H9 (cell line): Measurements from ENCODE around the gene RSPRY1. TPM values are rescaled to one million over a fixed set of nuclear protein-coding genes. Genes with fewer than 3 reads are reported as not detected.

Source experiments
- DNase-seq: peaks from one replicate; pipeline ENCODE4 v3.0.0-alpha.2; 2017
- H2AFZ ChIP-seq: one replicate; pipeline ENCODE4 v1.6.1; 2013; ENCODE audit warnings: mild to moderate bottlenecking, low read length, control low read depth, moderate library complexity
- H2AK5ac ChIP-seq: 2 replicates; pipeline ENCODE4 v1.6.1; 2013; ENCODE audit warnings: low read length, control low read depth, mixed read lengths; ENCODE audit not compliant: insufficient read length
- H2BK120ac ChIP-seq: one replicate; pipeline ENCODE4 v1.6.1; 2013; ENCODE audit warnings: low read depth, mild to moderate bottlenecking, low read length, control low read depth, inconsistent platforms; ENCODE audit not compliant: poor library complexity, severe bottlenecking
- H2BK12ac ChIP-seq: 2 replicates; pipeline ENCODE4 v1.6.1; 2013; ENCODE audit warnings: low read length, control low read depth, mixed read lengths, low read depth; ENCODE audit not compliant: insufficient read length
- H2BK15ac ChIP-seq: 2 replicates; pipeline ENCODE4 v1.6.1; 2013; ENCODE audit warnings: low read depth, low read length, control low read depth
- H2BK20ac ChIP-seq: one replicate; pipeline ENCODE4 v1.6.1; 2013; ENCODE audit warnings: low read depth, mild to moderate bottlenecking, low read length, control low read depth, inconsistent platforms; ENCODE audit not compliant: poor library complexity, severe bottlenecking
- H2BK5ac ChIP-seq: 2 replicates; pipeline ENCODE4 v1.6.1; 2013; ENCODE audit warnings: low read length, control low read depth, mixed read lengths; ENCODE audit not compliant: insufficient read length
- H3K14ac ChIP-seq: 2 replicates; pipeline ENCODE4 v1.6.1; 2013; ENCODE audit warnings: low read length, control low read depth; ENCODE audit not compliant: insufficient read depth
- H3K18ac ChIP-seq: 2 replicates; pipeline ENCODE4 v1.6.1; 2013; ENCODE audit warnings: low read depth, mild to moderate bottlenecking, mixed read lengths, low read length, control low read depth; ENCODE audit not compliant: insufficient read length
- H3K23ac ChIP-seq: 2 replicates; pipeline ENCODE4 v1.6.1; 2013; ENCODE audit warnings: low read length, control low read depth, mixed read lengths, low read depth; ENCODE audit not compliant: insufficient read length
- H3K23me2 ChIP-seq: 2 replicates; pipeline ENCODE4 v1.6.1; 2013; ENCODE audit warnings: low read depth, mild to moderate bottlenecking, mixed read lengths, low read length, control low read depth; ENCODE audit not compliant: insufficient read length, poor library complexity, severe bottlenecking
- H3K27ac ChIP-seq: 2 replicates; pipeline ENCODE4 v1.5.1; 2013; ENCODE audit warnings: low read length, control low read depth, mixed read lengths, low read depth; ENCODE audit not compliant: insufficient read length
- H3K27me3 ChIP-seq: 2 replicates; pipeline ENCODE4 v1.6.1; 2013; ENCODE audit warnings: low read length, control low read depth, inconsistent platforms; ENCODE audit not compliant: insufficient read depth
- H3K4ac ChIP-seq: 2 replicates; pipeline ENCODE4 v1.6.1; 2013; ENCODE audit warnings: low read depth, mild to moderate bottlenecking, control low read depth, inconsistent platforms, low read length, moderate library complexity
- H3K4me1 ChIP-seq: 2 replicates; pipeline ENCODE4 v1.6.1; 2013; ENCODE audit warnings: low read length, control low read depth, inconsistent platforms; ENCODE audit not compliant: insufficient read depth
- H3K4me2 ChIP-seq: 2 replicates; pipeline ENCODE4 v1.6.1; 2013; ENCODE audit warnings: low read length, control low read depth, mixed read lengths; ENCODE audit not compliant: insufficient read length, insufficient read depth
- H3K56ac ChIP-seq: 2 replicates; pipeline ENCODE4 v1.6.1; 2013; ENCODE audit warnings: low read depth, mild to moderate bottlenecking, mixed read lengths, low read length, control low read depth; ENCODE audit not compliant: insufficient read length
- H3K79me1 ChIP-seq: 2 replicates; pipeline ENCODE4 v1.6.1; 2013; ENCODE audit warnings: low read depth, mild to moderate bottlenecking, moderate library complexity, low read length, control low read depth, inconsistent platforms; ENCODE audit not compliant: insufficient read depth, poor library complexity, severe bottlenecking
- H3K79me2 ChIP-seq: 2 replicates; pipeline ENCODE4 v1.6.1; 2013; ENCODE audit warnings: low read length, control low read depth, inconsistent platforms; ENCODE audit not compliant: insufficient read depth
- H3K9ac ChIP-seq: 2 replicates; pipeline ENCODE4 v1.6.1; 2013; ENCODE audit warnings: low read length, control low read depth, mixed read lengths; ENCODE audit not compliant: insufficient read length; ENCODE audit errors: extremely low read depth
- H3K9me3 ChIP-seq: one replicate; pipeline ENCODE4 v1.6.1; 2013; ENCODE audit warnings: low read depth, low read length, inconsistent platforms; ENCODE audit not compliant: control insufficient read depth
- H3T11ph ChIP-seq: one replicate; pipeline ENCODE4 v1.6.1; 2013; ENCODE audit warnings: mild to moderate bottlenecking, low read length, control low read depth, inconsistent platforms
- H4K20me1 ChIP-seq: one replicate; pipeline ENCODE4 v1.6.1; 2013; ENCODE audit not compliant: control insufficient read depth, insufficient read length, insufficient read depth
- H4K5ac ChIP-seq: 2 replicates; pipeline ENCODE4 v1.6.1; 2013; ENCODE audit warnings: low read depth, mild to moderate bottlenecking, mixed read lengths, low read length, control low read depth; ENCODE audit not compliant: insufficient read length
- H4K8ac ChIP-seq: replicated peaks from 2 replicates; pipeline ENCODE4 v1.6.1; 2013; ENCODE audit warnings: low read length, control low read depth, mixed read lengths, low read depth; ENCODE audit not compliant: insufficient read length
- H4K91ac ChIP-seq: 2 replicates; pipeline ENCODE4 v1.6.1; 2013; ENCODE audit warnings: low read depth, mild to moderate bottlenecking, moderate library complexity, mixed read lengths, low read length, control low read depth; ENCODE audit not compliant: insufficient read length
- H3K27ac Mint-ChIP-seq, 3 experiments: 2 replicates in 2 of 3; 3 replicates in 1 of 3; pipeline ENCODE4 v1.8.0; 2020 to 2021; ENCODE audit warnings: mixed read lengths in 3 of 3, mild to moderate bottlenecking in 1 of 3, moderate library complexity in 1 of 3
- H3K27me3 Mint-ChIP-seq: 2 replicates; pipeline ENCODE4 v1.8.0; 2021; ENCODE audit warnings: low read depth, mild to moderate bottlenecking, moderate library complexity, mixed read lengths
- H3K36me3 Mint-ChIP-seq, 3 experiments: 2 replicates in 2 of 3; 3 replicates in 1 of 3; pipeline ENCODE4 v1.8.0; 2020 to 2021; ENCODE audit warnings: low read depth in 3 of 3, mixed read lengths in 3 of 3; ENCODE audit not compliant: insufficient read depth in 1 of 3
- H3K4me1 Mint-ChIP-seq, 2 experiments: 2 replicates each; pipeline ENCODE4 v1.8.0; 2020; ENCODE audit warnings: mixed read lengths in 2 of 2
- H3K4me3 Mint-ChIP-seq, 2 experiments: 2 replicates in 1 of 2; 3 replicates in 1 of 2; pipeline ENCODE4 v1.8.0; 2020 to 2021; ENCODE audit warnings: mild to moderate bottlenecking in 2 of 2, mixed read lengths in 2 of 2, moderate library complexity in 1 of 2
- H3K9me3 Mint-ChIP-seq, 2 experiments: 2 replicates in 1 of 2; 3 replicates in 1 of 2; pipeline ENCODE4 v1.8.0; 2020; ENCODE audit warnings: mild to moderate bottlenecking in 2 of 2, mixed read lengths in 2 of 2, moderate library complexity in 1 of 2
- WGBS: extraction: QIAGEN DNeasy Blood & Tissue Kit; methylation state at CpG from one replicate; pipeline ENCODE4 v1.1.7; 2013; ENCODE audit warnings: missing lambda C conversion rate, low lambda C conversion rate, mixed read lengths; ENCODE audit not compliant: insufficient read length; ENCODE audit errors: extremely low coverage; 5-methylcytosine and 5-hydroxymethylcytosine counted together
- total RNA-seq: library from RNA; stranded (reverse); gene quantifications from 2 replicates; pipeline ENCODE4 v1.2.1, GENCODE V29; 2021
- TF ChIP-seq, protein P1 (sequence below): fragments of 200-600 bp; sonication (generic); conservative IDR thresholded peaks from 3 replicates; pipeline ENCODE4 v1.8.0; 2021; ENCODE audit warnings: antibody characterized with exemption, mild to moderate bottlenecking

The RSPRY1 gene
- total RNA-seq, 1 experiment from 2014 or later, result 36.1 TPM

DNA sequence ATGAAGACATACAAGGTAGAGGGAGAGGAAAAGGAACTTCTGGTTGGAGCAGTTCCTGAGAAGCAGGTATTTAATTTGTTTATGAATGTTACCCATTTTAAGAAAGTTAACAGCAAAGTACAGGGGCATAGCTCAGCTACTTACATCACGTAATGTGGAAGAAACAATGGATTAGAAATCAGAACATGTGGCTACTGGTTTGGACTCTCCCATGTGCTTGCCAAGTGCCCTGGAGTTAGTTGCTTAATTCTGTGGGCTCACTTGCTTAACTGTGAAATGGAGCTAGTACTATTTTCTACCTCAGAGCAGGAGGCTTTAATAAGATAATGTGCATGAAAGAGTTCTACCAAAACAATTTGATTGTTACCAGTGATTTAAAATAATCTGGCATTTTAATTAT is 27.3 kb downstream of the RSPRY1 start:
- WGBS, result no CpG with 5 or more reads among the region's 1 CpG
- H3K36me3 Mint-ChIP-seq, result peaks cover 39 to 77% (median 58%) of the 10 kb centered on the region in 3 experiments
- TF ChIP-seq, protein P1, sequence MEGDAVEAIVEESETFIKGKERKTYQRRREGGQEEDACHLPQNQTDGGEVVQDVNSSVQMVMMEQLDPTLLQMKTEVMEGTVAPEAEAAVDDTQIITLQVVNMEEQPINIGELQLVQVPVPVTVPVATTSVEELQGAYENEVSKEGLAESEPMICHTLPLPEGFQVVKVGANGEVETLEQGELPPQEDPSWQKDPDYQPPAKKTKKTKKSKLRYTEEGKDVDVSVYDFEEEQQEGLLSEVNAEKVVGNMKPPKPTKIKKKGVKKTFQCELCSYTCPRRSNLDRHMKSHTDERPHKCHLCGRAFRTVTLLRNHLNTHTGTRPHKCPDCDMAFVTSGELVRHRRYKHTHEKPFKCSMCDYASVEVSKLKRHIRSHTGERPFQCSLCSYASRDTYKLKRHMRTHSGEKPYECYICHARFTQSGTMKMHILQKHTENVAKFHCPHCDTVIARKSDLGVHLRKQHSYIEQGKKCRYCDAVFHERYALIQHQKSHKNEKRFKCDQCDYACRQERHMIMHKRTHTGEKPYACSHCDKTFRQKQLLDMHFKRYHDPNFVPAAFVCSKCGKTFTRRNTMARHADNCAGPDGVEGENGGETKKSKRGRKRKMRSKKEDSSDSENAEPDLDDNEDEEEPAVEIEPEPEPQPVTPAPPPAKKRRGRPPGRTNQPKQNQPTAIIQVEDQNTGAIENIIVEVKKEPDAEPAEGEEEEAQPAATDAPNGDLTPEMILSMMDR, result no peak

More for the DNA sequence above, 27.3 kb downstream of the RSPRY1 start:
- H4K8ac ChIP-seq, result no peak overlapping the region
- Mint-ChIP-seq H3K4me1 (no peaks in the 10 kb centered on the region), H3K9me3 (no peaks in the 10 kb centered on the region), H3K4me3 (no peak overlapping the region), H3K27me3 (no peaks in the 10 kb centered on the region), H3K27ac (no peak overlapping the region)
- H3K4me1 ChIP-seq, result no peaks in the 10 kb centered on the region
- H2BK15ac ChIP-seq, result no peak overlapping the region
- H3K23me2 ChIP-seq, result no peaks in the 10 kb centered on the region
- H3K27ac ChIP-seq, result no peak overlapping the region
- H2AK5ac ChIP-seq, result no peak overlapping the region
- no peaks in the 10 kb centered on the region for H4K20me1 ChIP-seq
- no peak overlapping the region for H2BK5ac ChIP-seq
- no peak overlapping the region for H4K5ac ChIP-seq
- H4K91ac ChIP-seq, result no peak overlapping the region
- no peak overlapping the region for H2BK12ac ChIP-seq
- no peak overlapping the region for H3K4me2 ChIP-seq
- no peak for DNase-seq
- H3K9me3 ChIP-seq, result no peaks in the 10 kb centered on the region
- no peak overlapping the region for H2BK20ac ChIP-seq
- H3K79me1 ChIP-seq, result no peaks in the 10 kb centered on the region
- no peaks in the 10 kb centered on the region; the same call in 1 of the 2 replicates for H3K27me3 ChIP-seq
- no peak overlapping the region for H2BK120ac ChIP-seq
- H3K9ac ChIP-seq, result no peak overlapping the region
- no peak overlapping the region for H3K14ac ChIP-seq
- H3K79me2 ChIP-seq, result no peaks in the 10 kb centered on the region
- H3K18ac ChIP-seq, result no peak overlapping the region
- H3K56ac ChIP-seq, result no peak overlapping the region
- H3K4ac ChIP-seq, result no peak overlapping the region
- H3K23ac ChIP-seq, result no peak overlapping the region
- H2AFZ ChIP-seq, result no peak overlapping the region
- no peak overlapping the region for H3T11ph ChIP-seq
